NCI-H2227 treated with DMSO at 0.1 percent for 48 hours (cell line): ENCODE results near the gene AQP12B.

ENCODE experiments used
- DNase-seq: peaks from one replicate; lab custom pipeline; 2025; lab: John Stamatoyannopoulos, UW

AQP12B gene

DNA sequence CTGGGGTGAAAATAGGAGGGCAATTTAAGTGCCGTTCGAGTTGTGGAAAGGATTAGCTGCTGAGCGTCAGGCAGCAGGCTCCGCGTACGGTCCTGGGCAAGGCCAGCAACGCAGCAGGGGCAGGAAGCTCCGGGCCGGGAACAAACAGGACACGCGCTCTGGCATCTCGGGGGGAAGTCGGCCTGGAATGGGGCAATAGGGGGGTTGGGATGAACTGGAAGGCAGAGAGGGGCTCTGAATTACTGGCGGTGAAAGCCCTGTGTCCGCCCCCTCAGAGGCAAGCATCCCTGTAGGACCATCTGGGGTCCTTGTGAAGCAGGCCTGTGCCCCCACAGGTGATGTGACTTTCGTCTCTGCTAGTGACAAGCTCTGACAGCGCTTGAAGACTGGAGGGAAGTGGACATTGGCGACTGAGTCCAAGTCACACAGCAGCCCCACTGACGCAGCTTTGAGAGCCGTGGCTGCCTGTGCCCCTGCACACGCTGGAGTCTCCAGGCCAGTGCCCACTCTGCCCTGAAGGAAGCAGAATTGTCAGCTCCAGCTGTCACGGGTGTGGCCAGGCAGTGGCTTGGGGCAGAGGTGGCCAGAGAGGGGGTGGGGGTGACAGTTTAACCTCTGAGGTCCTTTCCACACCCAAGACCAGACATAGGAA lies 35.1 kb downstream of the AQP12B start:
- no peak for DNase-seq

DNA sequence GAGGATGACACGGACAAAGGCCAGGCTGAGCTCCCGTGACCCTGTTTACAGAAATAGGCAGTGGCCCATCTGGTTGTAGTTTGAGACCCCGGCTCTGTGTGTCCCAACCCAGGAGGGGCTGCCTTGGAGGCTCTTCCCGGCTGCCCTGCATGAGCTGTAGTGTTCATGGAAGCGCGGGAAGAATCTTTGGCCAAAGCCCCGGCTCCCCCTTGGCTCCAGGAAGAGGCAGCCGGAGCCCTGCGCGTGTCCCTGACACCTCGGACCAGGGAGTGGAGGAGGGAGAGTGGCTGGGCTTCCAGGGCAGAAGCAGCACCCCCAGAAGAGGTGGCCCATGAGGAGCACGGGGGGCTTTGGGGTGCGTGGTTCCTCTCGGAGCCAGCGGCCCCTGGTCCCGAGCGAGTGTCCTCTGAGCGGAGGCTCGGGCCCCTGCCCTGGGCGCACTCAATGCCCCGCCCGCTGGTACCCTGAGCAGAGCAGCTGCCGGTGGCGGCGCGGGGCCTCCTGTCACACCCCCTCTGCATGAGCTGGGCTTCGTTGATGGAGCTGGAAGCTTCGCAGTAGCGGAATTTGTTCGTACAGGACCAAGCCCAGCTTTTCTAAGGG lies 35.7 kb downstream of the AQP12B start:
- DNase-seq, result no peak

DNA sequence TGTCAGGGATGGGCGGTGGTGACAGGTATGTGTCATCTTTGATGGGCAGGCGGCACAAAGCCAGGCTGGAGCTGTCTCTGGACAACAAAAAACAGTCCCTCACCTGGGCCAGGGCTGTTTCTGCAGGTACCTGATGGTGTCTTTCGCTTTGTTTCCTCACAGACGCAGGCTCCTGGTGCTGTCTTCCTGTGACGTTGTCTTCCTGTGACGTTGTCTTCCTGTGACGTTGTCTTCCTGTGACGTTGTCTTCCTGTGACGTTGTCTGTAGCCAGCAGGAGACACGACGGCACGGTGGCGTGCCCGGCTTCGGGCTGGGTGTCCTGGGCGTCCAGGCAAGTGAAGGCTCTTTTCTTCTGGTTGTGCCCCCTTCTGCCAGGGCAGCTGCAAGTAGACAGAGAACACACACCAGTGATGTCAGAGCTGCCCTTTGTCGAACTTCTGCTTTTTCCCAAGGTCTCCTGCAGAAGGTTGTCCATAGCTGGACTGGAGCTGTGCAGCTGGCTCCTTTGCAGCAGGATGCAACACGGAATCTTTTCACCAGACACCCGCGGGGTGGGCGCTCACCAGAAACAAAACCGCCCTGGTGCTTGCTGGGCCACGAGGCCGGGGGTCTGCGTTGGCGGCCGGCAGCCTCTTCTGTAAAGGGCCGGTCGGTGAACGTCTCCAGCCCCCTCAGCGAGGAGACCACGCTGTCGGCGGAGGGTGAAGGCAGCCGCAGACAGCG lies 36.3 kb downstream of the AQP12B start:
- no peak for DNase-seq

DNA sequence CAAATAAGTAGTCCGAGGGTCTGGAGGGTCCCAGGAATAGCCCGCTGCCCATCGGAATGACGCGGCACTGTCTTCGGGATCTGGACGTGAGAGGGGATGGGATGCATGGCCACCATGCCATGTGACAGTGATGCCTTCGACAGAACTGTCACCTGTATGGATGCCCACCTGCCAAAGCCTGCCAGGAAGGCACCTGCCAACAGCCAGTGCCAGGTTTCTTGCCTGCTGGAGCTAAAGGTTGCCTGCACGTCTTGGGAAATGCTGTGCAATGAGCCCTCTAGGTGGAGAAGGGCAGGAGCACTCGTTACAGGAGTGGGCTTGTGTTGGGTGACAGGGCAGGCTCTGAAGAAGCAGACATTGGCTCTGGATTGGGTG lies 36.9 kb downstream of the AQP12B start:
- no peak for DNase-seq

DNA sequence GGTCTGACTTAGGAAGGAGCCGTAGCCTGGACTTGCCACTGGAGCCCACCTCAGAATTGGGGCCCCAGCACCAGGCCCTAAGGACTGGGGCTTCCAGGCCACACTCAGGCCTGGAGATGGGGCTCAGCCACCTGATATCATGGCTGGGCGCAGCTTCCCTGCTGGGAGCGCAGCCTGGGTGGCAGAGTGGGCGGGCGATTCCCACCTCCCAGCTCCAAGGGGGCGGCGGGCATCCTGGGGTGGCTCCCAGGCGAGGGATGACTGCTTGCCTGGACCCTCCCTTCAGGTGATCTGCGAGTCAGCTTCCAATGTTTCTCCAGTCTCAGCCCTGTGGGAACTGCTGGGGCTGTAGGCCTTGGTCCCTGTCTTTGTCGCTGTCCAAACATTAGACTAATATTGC lies 37.3 kb downstream of the AQP12B start:
- DNase-seq, result no peak

DNA sequence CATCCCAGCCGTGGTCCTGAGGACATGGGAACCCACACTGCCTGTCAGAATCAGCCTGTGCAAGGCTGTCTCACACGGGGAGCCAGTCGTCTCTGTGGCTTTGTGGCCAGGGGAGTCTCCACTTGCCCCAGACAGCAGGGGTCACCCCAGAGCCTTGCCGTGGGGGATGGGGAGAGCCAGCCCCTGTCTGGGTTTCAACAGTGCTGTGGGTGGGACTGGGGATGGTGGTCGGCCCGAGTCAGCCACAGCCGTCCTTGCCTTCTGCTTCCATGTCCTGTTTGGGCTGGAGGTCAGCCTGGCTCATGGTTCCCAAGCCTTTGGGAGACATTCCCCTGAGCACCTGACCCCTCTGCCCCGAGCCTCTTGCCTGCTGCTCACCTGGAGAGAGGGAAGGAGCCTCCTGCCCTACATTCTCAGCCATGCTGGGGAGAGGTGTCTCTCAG lies 37.8 kb downstream of the AQP12B start:
- no peak for DNase-seq

DNA sequence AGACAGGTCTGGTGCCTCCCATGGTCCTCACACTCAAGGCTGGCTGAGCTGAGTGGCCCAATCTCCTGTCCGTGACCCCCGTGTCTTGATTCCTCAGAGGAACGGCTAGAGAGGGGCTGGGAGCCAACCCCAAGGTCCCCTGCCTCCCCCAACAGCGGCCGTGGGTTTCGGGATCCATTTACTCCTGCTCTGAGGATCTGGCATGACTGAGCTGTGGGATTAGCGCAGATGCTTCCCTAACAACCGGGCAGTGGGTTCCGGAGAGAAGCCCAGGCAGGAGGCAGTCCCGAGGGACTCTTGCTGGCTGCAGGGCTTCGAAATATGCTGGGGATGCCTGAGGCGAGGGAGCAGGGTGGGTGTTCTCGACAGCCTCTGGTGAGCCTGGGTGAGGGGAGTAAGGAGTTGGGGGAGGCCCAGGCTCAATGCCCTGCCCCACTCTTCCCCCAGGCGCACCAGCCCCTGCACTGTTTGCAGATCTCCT lies 38.5 kb downstream of the AQP12B start:
- no peak for DNase-seq

DNA sequence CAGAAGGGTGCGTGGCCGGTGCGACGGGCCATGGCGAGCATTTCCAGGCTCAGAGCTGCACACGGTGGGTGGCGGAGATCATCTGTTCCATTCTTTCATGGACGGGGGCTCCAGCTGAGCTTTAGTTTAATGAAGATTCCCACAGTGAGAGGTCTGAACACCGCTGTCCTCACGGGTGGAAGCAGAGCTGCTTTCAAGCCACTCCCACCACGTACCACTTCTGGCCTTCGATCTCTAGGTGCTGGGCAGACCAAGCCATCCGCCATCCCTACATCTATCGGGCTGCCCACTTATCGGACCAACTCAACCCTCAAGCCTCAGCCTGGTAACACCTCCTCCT lies 38.9 kb downstream of the AQP12B start:
- DNase-seq, result no peak

DNA sequence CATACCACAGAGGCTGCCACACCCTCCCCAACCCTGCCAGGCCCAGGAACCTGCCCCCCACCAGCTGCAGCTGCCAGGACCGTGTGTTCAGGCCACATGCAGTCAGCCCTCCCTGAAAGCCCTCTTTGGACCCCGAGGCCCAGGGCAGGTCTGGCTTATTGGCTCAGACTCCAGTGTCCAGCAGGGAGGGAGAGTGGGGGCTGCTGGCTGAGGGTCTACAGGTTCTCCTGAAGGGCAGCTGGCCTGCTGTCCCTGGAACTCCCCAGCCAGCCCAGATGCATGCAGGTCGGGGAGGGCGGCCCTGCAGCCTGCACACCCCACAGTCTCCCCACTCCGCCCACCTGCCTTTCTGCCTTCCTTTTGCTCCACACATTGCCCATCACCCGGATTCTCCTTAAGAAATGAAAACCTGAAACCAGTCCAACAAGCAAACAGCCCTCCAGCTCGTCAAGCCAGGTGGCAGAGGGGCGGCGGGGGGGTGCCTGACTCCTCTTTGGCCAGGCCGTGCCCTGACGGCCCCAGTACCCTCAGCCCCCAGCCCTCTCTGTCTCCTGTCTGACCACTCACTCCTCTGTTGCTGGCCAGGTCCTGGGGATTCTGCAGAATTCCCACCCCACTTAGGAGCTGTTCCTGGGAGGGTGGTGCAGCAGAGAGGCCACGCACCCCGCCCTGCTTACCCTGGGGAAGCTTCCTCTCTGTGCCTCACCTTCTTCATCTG lies 39.4 kb downstream of the AQP12B start:
- no peak for DNase-seq

DNA sequence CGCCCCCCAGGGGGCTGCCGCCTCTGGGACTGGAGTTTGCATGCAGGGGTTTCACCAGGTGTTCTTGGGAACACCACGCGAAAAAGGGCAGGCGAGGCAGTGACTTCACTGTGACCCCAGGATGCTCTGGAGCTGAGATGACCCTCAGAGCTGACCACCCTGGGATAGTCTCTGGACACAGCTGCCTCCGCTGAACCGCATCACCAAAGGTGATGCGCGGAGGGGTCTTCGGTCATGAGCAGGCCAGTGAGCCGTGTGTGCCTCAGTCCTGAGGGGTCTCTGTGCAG lies 39.9 kb downstream of the AQP12B start:
- no peak for DNase-seq

DNA sequence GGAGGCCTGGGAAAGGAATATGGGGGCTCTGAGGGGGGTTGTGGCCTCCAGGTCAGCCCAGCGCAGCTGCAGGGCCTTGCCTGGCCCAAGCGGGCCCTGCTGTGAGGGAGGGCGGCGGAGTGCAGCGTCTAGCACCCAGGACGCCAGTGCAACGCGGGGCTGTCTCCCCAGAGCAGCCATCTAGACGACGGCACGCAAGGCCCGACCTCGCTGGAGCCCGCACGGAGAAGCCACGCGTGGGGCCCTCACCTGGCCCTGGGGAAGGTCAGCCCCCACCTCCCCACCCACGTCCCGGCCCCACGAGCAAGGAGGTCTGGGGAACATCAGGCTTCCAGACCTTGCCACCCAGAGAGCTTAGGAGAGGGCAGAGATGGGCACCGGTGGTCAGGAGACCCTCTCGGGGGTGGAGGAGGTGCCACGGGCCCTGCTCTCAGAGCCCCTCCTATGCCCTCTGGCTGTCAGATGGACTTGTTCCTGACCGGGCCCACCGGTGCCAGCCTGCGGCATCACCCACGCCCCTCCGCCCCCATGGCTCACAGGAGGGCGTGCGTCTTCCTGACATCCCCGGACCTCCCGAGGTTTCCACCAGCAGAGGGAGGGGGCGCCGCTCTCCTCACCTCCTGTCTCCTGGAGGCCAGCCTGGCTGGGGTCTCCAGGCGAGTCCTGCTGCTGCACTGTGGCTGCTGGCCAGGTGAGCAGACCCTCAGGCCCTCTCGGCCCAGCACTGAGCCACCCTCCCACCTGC lies 40.5 kb downstream of the AQP12B start:
- no peak for DNase-seq

DNA sequence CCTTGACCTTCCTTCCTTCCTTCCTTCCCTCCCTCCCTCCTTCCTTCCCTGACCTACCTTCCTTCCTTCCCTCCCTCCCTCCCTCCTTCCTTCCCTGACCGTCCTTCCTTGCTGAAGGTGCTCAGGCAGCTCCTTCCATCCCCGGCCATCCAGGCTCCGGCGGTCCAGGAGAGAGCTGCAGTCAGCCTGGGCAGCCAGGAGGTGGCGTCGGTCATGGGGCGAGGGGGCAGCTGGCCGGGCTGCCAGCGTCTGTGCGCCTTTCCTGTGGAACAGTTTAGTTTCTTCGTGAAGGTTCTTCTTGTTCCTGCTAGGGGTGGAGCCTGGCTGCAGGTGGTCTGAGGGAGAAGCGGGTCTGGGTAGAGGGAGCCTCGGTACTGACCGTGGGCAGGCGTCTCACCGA lies 41.7 kb downstream of the AQP12B start:
- no peak for DNase-seq

DNA sequence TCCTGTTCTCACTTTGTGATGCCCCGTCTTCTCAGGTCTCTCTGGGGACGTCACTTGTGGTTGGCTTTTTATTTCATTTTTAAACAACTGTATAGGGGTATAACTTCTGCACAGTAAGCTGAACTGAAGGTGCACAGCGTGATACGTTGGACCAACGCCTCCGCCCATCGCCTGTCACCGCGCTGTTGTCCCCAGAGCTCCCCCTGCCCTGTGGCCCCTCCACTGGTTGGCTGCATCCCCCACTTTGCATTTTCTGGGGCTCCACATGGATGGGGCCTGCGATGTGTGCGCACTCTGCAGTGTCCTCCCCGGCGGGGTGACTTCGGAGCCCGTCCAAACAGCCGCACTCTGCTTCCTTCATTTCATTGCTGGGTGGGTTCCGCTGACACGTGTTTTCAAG lies 43.1 kb downstream of the AQP12B start:
- no peak for DNase-seq

DNA sequence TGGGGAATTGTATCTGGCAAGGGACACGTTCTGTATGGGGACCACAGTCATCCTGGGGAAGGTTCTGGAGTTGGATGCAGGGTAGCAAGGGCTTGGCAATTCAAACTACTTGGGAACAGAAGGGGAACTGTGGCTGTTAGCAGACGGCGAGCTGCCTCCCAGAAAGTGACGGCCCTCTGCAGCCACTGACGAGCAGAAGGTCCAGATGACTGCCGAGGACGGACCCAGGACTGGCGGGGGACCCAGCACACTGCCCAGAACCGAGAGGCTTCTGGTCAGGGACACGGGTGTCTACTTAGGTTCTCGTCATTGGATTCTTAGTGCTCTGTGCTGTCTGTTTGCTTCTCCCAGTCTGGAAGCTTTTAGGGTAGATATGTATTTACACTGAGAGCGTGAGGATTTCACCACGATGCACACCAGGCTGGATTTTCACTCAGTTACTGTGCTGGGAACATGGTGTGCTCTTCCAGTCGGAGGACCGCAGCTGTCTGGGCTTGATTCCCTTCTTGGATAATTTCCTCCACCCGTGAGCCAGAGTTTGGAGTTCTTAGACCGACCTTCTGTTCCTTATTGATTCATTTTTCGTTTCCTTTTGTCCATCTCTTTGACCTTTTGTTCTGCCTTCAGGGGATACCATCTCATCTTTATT lies 44.0 kb downstream of the AQP12B start:
- DNase-seq, result no peak

DNA sequence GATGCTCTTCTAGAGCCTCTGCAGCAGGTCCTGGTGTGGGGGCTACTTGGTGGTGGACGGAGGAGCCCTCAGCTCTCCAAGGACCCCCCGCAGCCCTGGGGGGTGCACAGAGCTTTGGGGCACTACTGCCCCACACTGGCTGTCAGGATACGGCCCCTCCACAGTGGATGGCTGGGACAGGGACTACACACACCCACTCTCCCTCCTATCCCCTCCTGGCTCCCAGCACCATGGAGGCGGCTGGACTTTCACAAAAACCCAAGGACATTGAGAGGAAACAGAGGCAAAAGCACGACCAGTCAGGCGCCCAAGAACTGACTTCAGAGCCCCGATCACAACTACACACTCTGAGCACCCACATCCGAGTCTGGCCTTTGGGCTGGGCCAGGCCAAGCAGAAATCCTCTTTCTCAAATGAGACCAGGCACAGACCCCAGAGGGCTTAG lies 44.8 kb downstream of the AQP12B start:
- DNase-seq, result no peak

DNA sequence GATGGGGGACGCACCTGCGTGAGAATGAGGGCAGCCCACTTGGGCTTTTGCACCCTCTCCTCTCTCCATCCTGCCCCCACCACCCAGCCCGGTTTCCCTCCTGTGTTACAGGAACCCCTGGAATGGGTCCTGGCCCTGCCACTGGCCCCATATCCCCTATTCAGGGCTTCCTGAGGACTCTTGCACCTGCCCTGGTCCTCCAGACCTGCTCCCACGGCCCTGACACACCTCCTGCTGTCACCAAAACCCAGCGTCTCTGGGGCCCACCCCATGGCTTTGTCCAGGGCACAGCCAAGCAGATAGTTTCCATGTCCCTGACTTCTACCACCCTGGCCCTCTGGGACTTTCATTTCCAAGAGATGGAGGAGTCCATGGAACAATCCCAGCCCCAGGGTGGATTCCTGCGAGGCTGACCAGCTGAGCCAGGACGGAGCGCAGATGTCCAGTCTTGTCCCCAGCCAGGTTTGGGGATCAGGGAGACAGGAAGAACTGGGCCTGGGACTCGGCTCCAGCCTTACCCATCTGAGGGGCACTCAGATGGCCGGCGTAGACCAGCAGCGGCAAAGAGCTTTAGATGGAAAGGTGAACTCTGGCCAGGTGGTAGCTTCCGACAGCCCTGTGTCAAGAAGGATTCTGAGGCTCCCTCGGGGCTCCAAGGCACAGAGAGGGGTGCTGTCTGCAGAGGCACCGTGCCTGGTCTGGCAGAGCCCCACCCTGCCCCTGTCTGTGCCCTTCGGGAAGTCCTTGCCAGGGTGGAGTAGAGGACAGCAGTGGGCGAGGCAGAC lies 45.4 kb downstream of the AQP12B start:
- DNase-seq, result no peak

DNA sequence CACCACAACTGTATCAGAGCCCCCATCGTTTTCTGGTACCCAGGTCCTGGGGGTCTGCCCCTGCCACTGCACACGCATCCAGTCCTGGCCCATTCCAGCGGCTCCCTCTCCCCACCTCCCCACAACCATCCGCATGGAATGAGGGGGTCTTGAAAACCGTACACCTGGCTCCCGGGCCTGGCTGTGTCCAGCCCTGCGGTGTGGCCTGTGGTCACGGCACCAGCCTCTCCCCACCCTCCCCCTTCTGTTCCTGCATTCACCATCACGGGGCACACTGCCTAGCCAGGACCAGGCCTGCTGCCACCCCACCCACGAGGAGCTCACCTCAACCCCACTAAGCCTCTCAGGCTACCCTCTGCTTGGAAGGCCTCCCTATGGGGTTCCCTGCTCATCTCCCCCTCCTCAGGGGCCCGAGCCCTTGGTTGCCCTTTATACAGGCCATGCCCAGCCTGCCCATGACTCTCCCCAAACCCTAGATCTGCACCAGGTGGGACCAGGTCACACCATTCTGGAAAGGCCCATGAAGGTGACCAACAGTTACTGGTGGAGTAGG lies 46.0 kb downstream of the AQP12B start:
- DNase-seq, result no peak

DNA sequence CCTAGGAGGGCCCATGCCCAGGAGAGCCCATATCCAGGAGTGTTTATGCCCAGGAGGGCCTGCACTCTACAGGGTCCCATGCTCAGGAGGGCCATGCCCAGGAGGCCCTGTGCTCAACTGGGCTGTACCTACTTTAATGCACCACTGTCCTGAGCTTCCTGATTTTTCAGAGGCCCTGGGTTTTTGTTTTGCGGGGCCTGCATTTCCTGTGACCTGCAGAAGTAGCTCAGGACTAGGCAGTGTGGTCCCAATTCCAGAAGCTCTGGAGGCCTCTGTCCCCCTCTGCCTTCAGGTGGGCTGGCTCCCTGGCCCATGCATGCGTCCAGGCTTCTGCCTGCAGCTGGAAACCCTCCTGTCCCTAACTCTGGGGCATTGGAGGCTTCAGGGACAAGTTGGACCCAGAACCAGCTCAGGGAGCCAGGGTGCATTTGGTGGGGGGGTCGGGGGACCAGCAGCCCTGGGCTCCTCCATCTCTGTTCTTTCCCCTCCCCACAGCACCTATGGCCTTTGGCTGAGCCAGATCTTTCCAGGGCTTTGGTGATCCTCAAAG lies 46.6 kb downstream of the AQP12B start:
- no peak for DNase-seq

DNA sequence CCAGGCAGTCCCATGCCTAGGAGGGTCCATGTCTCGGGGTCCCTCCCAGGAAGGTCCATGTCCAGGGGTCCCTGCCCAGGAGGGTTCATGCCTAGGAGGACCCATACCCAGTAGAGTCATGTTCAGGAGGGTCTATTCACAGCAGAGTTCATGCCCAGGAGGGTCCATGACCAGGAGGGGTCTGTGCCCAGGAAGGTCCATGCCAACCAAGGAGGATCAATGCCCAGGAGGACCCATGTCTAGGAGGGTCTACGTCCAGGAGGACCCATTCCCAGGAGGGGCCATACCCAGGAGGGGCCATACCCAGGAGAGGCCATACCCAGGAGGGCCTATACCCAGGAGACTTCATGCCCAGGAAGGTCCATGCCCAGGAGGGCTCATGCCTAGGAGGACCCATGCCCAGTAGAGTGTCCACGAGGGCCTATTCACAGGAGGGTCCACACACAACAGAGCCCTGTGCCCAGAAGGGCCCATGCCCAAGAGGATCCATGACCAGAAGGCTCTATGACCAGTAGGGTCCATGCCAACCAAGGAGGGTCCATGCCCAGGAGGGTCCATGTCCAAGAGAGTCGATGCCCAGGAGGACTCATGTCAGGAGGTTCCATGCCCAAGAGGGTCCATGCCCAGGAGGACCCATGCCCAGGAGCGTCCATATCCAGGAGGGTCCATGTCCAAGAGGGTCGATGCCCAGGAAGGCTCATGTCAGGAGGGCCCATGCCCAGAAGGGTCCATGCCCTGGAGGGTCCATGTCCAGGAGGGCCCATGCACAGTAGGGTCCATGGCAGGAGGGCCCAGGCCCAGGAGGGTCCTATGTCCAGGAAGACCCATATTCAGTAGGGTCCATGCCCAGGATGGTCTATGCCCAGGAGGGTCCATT lies 47.3 kb downstream of the AQP12B start:
- DNase-seq, result no peak
